Measurements from ENCODE around the gene C17orf107.
A peak's percentile ranks its signal among the peaks of the same experiment; 100 is the strongest.

Gene C17orf107

DNA sequence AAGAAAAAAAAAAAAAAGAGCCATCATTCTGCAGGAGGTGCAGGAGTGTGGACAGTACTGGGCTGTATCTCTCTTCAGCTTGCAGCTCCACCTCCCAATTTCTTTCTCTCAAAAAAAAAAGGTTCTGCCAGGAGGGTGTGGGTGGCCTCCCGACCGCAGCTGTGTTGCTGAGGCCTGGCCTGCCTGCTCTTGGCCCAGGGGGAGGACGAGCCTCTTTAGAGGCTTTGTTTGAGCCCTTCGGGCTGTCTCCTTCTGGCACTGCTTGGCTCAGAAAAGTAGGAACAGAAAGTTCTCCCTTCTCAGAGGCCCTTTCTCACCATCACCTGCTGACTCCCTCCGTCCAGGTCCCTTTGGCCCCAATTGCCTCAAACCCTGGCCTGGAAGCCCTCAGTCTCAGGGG, 22.2 kb upstream of the C17orf107 start:
- no peak for DNase-seq

DNA sequence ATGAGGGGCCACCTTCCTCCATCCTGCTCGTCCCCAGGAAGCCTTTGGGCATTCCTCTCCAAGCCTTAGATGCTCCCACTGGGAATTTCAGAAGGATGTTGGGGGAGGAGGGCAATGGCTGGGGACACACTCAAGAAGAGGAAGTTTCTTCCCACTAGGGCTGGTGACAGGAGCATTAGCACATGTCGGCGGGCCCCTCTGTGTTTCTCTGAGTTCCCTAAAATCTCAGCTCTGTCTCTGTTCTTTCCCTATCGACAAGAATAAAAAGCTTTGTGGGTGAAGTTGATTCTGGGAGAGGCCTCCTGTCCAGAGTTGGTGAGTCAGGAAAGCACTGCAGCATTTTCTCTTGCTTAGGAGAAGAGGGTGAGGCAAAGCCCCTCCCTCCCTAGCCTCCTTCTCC, 19.7 kb upstream of the C17orf107 start:
- no peak for DNase-seq

DNA sequence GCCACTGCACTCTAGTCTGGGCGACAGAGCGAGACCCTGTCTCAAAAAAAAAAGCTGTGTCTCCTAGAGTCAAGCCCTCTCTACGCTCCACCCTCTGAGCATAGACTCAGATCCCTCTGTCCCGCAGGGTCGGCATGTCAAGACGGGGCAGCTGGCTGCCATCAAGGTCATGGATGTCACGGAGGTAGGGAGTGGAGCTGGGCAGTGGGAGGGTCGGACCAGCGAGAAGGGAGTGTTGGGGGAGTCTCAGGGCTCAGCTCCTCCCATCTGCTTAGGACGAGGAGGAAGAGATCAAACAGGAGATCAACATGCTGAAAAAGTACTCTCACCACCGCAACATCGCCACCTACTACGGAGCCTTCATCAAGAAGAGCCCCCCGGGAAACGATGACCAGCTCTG, 18.5 kb upstream of the C17orf107 start:
- DNase-seq: no peak

DNA sequence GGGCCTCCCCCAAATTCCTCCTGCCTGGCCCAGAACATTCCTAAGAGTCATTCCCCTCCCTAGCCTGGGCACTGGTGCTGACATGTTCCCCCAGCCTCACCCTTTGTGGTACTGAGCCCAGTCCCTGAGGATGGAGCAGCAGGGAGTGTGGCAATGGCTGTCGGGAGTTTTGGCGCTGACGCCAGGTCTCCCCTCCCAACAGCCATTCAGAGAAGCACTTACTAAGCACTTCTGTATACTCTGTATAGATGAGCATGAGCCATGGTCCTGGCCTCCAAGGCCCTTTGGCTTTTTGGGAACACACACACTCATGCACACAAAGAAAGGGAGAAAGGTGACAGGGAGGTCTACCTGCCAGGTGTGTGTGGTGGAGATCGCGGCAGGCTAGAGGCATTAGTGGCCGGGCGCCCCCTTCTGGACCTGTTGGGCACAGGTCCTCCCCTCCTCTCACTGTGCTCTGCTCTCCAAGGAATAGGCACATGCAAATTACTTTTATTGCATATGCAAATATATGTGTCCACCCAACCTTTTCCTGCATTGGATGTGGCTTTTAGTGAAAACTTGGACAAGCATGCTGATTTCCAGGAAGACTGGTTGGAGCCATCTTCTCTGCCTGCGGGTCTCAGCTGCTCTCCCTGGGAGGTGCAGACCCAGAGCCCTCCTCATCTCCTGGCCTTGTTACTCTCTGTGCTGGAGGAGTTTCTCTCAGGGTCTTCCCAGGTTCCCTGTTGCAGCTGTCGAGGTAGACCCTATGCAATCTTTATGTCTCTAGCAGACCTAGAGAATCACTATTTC, 17.4 kb upstream of the C17orf107 start:
- peak; percentile 71 for DNase-seq

DNA sequence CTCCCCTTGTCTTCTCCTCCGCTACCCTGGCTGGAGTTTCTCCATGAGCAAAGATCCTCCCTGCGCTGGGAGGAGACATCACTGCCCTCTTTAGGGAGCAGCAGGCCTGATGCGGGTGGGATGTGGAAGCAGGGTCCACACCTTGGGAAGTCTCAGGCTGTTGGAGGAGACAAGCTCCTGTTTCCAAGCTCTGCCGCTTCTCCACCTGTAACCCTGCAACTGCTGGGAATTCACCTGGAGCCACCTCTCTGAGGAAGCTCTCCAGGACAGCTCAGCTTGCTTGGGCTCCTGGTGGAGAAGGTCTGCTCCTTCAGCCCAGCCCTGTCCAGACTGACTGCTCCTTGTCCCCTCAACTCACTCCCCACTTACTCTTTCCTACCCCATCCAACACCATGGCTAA, 14.8 kb upstream of the C17orf107 start:
- DNase-seq: no peak

DNA sequence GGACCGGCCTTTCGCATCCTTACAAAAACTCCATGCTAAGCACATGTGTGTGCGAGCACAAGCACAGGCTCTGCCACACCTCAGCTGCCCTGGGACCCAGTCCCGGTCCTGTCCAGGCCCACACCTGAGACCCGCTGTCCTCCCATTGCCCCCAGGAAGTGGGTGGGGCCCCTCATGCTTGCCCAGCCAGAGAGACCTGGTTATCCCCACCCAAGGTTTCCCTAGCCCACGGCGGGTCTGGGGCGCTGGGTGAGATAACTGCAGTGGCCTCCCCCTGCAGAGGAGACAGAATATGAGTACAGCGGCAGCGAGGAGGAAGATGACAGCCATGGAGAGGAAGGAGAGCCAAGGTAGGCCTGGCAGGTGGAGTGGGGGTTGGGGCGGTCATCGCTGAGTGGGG, 12.5 kb upstream of the C17orf107 start:
- DNase-seq: no peak

DNA sequence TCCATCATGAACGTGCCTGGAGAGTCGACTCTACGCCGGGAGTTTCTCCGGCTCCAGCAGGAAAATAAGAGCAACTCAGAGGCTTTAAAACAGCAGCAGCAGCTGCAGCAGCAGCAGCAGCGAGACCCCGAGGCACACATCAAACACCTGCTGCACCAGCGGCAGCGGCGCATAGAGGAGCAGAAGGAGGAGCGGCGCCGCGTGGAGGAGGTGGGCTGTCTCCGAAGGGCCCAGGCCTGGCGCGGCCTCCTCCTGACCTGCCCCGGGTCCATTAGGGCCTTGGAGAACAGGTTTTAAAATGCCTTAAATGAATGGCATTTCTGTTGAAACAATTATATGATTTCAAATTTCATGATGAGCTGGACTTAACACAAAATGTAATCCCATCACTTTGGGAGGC, 11.8 kb upstream of the C17orf107 start:
- no peak for DNase-seq

DNA sequence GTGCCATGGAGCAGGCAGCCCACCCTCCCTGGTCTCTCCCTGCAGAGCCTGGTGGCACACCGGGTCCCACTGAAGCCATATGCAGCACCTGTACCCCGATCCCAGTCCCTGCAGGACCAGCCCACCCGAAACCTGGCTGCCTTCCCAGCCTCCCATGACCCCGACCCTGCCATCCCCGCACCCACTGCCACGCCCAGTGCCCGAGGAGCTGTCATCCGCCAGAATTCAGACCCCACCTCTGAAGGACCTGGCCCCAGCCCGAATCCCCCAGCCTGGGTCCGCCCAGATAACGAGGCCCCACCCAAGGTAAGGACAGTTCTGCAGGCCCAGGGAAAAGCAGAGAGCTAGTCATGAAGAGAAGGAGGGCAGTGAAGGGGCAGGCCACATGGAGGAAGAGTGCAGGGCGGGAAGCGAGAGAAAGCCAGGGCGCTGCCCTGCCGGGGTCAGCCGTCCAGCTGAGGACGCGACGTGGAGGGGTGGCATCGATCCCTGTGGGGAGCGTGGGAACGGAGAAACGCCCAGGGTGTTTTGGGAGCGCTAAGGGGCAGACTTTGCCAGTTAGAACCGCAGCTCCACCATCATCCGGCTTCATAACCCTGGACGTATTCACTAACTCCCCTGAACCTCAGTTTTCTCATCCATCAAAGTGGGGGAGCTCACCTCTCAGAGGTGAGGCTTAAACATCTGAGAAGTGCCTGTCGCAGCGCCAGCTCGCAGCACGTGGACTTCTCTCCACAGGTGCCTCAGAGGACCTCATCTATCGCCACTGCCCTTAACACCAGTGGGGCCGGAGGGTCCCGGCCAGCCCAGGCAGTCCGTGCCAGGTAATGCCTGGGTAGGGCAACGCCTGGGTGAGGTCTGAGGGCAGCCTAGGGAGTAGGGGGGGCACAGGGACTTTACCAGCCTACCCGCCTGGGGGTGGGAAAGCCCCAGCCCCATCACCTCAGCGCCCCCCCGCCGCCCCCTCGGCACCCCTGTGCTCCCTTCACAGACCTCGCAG, 7.6 kb upstream of the C17orf107 start:
- DNase-seq: no peak

DNA sequence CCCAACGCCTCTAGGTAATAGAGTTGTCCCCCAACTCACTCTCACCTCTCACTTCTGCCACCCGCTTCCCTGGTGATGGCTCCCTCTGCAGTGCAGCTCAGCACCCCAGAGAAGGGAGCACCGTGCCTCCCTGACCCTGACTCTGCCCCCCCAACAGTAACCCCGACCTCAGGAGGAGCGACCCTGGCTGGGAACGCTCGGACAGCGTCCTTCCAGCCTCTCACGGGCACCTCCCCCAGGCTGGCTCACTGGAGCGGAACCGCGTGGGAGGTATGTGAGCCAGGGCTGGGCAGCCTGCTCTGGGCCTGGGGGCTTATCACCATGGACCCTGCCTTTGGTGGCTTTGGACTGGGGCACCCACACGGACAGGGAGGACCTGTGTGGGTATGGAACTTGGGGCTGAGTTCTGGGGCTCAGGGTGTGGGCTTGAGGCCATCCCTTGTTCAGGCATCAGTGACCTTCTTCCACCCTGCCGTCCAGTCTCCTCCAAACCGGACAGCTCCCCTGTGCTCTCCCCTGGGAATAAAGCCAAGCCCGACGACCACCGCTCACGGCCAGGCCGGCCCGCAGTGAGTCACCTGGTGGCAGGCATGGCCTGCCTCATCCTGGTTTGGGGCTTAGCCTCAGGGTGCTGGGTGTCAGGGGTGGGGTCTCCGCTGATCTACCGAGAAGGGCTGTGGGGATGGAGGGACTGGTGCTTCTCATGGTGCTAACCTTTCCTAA, 6.7 kb upstream of the C17orf107 start:
- DNase-seq: no peak

DNA sequence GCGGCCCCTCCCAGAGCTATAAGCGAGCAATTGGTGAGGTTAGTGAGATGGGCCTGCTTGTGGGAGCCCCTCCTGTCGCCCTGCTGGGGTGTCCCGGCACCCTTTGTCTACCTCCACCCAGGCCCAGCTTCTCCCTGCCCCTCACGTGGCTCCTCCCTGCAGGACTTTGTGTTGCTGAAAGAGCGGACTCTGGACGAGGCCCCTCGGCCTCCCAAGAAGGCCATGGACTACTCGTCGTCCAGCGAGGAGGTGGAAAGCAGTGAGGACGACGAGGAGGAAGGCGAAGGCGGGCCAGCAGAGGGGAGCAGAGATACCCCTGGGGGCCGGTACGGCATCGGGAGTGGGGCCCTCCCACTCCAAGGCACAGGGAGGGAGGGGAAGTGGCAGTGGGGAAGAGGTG, 6.1 kb upstream of the C17orf107 start:
- no peak for DNase-seq

DNA sequence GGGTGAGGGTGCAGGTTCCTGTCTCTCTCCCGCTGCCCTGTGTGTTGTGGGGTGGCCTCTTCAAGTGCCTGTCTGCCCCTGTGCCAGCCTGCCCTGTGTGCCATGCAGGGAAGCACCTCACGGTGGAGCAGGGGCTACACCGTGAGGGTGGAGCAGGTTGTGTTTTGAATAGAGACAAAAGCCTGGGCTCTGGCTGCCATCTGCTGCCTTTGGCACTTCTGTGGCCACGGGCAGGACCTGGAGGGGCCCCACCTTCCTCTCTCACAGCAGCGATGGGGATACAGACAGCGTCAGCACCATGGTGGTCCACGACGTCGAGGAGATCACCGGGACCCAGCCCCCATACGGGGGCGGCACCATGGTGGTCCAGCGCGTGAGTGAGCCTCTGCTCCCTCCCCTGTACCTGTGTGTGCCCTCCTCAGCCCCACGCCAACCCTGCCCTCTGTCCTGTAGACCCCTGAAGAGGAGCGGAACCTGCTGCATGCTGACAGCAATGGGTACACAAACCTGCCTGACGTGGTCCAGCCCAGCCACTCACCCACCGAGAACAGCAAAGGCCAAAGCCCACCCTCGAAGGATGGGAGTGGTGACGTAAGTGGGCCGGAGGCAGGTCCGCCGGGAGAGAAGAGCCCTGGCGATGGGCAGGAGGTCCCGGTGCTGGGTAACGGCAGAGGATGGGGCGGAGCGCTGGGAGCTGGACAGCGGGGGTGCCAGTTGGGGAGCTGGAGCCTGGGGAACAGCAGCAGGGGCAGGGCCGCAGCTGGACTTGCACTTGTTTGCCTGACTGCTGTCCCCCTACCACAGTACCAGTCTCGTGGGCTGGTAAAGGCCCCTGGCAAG, 5.4 kb upstream of the C17orf107 start:
- no peak for DNase-seq

DNA sequence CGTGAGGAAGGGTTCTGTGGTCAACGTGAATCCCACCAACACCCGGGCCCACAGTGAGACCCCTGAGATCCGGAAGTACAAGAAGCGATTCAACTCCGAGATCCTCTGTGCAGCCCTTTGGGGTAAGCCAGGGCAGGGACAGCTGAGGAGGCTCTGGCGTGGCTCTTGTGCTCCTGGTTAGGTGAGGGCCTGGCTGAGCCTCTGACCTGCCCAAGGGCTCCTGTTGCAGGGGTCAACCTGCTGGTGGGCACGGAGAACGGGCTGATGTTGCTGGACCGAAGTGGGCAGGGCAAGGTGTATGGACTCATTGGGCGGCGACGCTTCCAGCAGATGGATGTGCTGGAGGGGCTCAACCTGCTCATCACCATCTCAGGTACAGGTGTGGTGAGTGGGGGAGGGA, 4.2 kb upstream of the C17orf107 start:
- DNase-seq: no peak

DNA sequence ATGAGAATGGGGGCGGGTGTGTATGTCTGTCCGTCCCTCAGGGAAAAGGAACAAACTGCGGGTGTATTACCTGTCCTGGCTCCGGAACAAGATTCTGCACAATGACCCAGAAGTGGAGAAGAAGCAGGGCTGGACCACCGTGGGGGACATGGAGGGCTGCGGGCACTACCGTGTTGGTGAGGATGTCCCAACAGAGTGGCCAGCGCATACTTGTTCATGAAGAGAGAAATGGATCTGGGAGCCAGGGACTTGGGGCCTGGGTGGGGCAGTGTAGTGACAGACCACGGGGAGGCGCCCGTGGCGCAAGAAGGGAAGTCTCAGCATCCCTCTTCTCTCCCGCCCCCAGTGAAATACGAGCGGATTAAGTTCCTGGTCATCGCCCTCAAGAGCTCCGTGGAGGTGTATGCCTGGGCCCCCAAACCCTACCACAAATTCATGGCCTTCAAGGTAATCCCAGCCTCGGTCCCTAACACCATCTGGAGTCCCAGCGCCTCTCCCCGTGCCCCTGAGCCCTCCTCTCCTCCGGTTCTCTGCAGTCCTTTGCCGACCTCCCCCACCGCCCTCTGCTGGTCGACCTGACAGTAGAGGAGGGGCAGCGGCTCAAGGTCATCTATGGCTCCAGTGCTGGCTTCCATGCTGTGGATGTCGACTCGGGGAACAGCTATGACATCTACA, 3.5 kb upstream of the C17orf107 start:
- DNase-seq: no peak

DNA sequence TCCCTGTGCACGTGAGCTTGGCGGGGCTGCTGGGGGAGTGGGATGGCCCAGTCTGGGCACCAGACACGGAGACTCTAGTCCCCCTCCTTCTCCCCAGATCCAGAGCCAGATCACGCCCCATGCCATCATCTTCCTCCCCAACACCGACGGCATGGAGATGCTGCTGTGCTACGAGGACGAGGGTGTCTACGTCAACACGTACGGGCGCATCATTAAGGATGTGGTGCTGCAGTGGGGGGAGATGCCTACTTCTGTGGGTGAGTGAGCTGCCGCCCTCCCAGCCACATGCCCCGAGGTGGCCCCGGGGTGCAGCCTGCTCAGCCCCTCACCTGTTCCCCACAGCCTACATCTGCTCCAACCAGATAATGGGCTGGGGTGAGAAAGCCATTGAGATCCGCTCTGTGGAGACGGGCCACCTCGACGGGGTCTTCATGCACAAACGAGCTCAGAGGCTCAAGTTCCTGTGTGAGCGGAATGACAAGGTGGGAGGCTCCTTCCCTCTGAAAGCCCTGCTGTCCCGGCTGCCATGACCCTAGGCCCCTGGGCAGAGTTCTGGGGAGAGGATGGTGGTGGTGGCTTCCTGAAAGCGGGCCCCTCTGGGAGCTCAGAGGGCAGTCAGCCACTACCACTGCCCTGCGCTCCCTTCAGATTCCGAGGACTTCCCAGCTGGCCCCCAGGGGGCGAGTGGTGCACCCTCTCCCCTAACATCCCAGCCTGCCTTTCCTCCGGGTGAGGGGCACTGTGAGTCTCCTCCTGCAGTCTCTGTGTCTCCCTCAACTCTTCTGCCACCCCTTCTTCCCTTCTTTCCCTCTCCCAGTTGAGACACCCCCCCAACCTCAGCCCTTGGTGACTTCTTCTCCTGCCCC, 2.8 kb upstream of the C17orf107 start:
- DNase-seq: no peak

DNA sequence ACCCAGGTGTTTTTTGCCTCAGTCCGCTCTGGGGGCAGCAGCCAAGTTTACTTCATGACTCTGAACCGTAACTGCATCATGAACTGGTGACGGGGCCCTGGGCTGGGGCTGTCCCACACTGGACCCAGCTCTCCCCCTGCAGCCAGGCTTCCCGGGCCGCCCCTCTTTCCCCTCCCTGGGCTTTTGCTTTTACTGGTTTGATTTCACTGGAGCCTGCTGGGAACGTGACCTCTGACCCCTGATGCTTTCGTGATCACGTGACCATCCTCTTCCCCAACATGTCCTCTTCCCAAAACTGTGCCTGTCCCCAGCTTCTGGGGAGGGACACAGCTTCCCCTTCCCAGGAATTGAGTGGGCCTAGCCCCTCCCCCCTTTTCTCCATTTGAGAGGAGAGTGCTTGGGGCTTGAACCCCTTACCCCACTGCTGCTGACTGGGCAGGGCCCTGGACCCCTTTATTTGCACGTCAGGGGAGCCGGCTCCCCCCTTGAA, 2.1 kb upstream of the C17orf107 start:
- DNase-seq: no peak

DNA sequence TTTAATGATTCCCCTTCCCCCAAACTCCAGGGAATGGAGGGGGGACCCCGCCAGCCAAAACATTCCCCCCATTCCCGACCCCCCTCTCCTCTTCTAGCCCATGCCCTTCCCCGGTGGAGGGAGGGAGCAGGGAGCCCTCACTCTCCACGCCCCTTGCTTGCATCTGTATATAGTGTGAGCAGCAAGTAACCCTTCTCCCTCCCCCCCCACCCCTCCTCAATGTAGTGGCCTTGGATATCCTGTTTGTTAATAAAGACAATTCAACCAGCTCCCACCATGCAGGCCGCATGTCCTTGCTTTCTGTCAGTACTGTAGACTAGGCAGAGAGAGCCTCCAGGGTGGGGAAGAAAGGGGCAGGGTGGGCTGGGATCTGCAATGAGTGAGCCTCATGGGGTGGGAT, 1.6 kb upstream of the C17orf107 start:
- DNase-seq: no peak

DNA sequence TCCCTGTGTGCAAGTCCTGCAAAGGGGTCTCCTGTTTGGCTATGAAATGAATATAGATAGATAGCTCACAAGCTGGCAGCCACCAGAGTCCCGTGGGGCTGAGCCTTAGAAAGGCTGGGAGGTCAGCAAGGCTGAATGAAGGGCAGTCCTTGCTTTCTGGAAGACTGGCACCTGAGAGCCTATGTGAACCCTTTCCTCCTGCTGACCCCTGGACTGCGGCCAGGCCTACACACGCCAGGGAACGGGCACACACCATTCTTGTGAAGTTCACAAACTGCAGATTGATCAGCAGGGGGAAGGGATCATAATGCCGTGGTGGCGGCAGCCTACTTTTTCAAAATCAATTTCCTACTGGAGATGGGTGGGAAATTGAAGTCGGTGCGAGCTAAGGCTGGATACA, 985 bp upstream of the C17orf107 start:
- DNase-seq: no peak

DNA sequence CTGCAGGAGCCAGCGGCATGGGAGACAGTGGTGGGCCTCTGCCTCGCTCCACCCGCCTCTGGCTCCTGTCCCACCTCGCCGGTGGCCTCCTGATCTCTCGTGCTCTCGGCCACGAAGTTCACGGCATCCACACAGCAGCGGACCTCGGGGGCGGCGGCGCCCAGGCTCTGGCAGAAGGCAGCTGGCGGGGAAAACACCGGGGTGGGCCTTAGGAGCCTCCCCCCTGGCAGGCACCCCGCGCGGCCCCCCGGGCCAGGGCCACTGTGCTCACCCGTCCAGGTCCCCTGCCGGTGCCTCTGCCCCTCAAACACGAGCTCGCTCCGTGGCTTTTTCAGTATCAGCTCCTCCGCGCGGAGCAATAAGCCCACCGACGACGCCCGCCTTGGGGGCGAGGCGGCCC, 409 bp upstream of the C17orf107 start:
- DNase-seq: no peak

DNA sequence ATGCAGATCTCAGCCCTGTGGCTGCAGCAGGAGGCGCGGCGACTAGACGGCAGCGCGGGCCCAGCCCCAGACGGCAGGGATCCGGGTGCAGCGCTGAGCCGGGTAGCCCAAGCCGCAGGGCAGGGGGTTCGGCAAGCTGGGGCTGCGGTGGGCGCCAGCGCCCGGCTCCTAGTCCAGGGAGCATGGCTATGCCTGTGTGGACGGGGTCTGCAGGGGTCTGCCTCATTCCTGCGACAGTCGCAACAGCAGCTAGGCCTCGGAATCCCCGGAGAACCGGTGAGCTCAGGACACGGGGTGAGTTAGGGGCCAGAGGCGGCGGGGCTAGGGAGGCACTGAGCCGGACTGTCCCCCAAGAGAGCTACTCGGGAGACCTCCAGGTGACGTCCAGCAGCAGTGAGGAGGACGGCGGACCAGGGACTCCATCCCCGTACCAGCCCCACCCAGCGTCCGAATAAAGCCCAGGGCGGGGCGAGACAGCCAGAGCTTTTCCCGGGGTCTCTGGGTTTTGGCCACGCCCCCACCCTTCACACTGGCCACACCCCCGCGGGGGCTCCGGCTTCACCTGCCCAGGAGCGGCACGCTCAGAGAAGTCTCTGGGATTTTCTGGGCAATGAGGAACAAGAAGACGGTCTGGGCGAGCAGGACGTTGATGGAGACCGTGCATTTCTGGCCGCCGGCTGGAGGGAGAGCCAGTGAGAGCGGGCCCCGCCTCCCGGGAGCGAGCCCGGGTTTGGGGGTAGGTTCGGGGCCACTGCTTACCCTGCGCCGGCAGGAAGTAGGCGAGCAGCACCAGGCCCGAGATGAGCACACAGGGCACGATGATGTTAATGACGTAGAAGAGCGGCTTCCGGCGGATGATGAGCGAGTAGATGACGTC, 1.1 kb downstream of the C17orf107 start:
- peak; percentile 49 for DNase-seq

All from stimulated activated CD4-positive, alpha-beta T cell treated with anti-CD3 and anti-CD28 coated beads, Interleukin-15, amount 100 ng/mL, for 24 hours (primary cell).